ENCODE data around the gene SLC45A1. TPM values are rescaled to one million over a fixed set of nuclear protein-coding genes. Genes with fewer than 3 reads are reported as not detected.
A peak's percentile ranks its signal among the peaks of the same experiment; 100 is the strongest.

Gene SLC45A1
- total and polyA plus RNA-seq, 11 donors = 0.61 to 6.2 (median 1.6) TPM

GRCh38 chr1:8388732-8389562, 71.0 kb downstream of the SLC45A1 start:
- peak overlapping the region in 2 of 12 donors; percentile 1 to 46 for H3K27ac ChIP-seq
- peaks cover 0 to 47% (median 19%) of the 10 kb centered on the region in 9 donors for H3K36me3 ChIP-seq
- DNase-seq (no peak), ATAC-seq (no peak)
- no peaks in the 10 kb centered on the region for H3K27me3 ChIP-seq
- peaks cover 0 to 90% (median 64%) of the 10 kb centered on the region in 12 donors for H3K4me1 ChIP-seq
- no peak for TF ChIP-seq POLR2A (IDR thresholded peaks at IDR 0.05)
- WGBS, 4 donors = 83 to 87% (median 87%) methylated on average over 12 of the region's 12 CpGs
- no peaks in the 10 kb centered on the region for H3K9me3 ChIP-seq
- intact Hi-C loops (cut with DNase I) = no loop called here
- no peak overlapping the region for H3K4me3 ChIP-seq

- intact Hi-C loops (cut with DNase I) = no loop called here
- Histone ChIP-seq H3K9me3 (no peaks in the 10 kb centered on the region), H3K36me3 (peaks cover 0 to 47% (median 18%) of the 10 kb centered on the region in 9 donors), H3K27me3 (no peaks in the 10 kb centered on the region), H3K4me3 (no peak overlapping the region), H3K4me1 (peaks cover 0 to 90% (median 58%) of the 10 kb centered on the region in 12 donors), H3K27ac (peak overlapping the region in 1 of 12 donors; percentile 14)
- 69 to 74% (median 74%) methylated on average over 7 of the region's 7 CpGs for WGBS, 4 donors
- peak in 2 of 4 donors; percentile 15 to 37 for ATAC-seq
- TF ChIP-seq POLR2A (IDR thresholded peaks at IDR 0.05) = no peak
- TF ChIP-seq, protein P1, sequence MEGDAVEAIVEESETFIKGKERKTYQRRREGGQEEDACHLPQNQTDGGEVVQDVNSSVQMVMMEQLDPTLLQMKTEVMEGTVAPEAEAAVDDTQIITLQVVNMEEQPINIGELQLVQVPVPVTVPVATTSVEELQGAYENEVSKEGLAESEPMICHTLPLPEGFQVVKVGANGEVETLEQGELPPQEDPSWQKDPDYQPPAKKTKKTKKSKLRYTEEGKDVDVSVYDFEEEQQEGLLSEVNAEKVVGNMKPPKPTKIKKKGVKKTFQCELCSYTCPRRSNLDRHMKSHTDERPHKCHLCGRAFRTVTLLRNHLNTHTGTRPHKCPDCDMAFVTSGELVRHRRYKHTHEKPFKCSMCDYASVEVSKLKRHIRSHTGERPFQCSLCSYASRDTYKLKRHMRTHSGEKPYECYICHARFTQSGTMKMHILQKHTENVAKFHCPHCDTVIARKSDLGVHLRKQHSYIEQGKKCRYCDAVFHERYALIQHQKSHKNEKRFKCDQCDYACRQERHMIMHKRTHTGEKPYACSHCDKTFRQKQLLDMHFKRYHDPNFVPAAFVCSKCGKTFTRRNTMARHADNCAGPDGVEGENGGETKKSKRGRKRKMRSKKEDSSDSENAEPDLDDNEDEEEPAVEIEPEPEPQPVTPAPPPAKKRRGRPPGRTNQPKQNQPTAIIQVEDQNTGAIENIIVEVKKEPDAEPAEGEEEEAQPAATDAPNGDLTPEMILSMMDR (IDR thresholded peaks at IDR 0.05) = no peak
- DNase-seq = no peak
Observed at GRCh38 chr1:8389958-8390535, 72.1 kb downstream of the SLC45A1 start.

- Histone ChIP-seq H3K36me3 (peaks cover 0 to 47% (median 18%) of the 10 kb centered on the region in 9 donors), H3K27ac (peak overlapping the region in 3 of 12 donors; percentile 33 to 48 (median 41)), H3K4me1 (peaks cover 0 to 90% (median 57%) of the 10 kb centered on the region in 12 donors), H3K9me3 (no peaks in the 10 kb centered on the region), H3K4me3 (no peak overlapping the region), H3K27me3 (no peaks in the 10 kb centered on the region)
- ATAC-seq (no peak), DNase-seq (no peak)
- TF ChIP-seq, protein P1 (IDR thresholded peaks at IDR 0.05) = no peak
- no peak for TF ChIP-seq POLR2A (IDR thresholded peaks at IDR 0.05)
- intact Hi-C loops (cut with DNase I) = no loop called here
- 81 to 83% (median 82%) methylated on average over 4 of the region's 4 CpGs for WGBS, 4 donors
Observed at GRCh38 chr1:8390707-8391106, 72.8 kb downstream of the SLC45A1 start.

GRCh38 chr1:8392522-8392921, 74.6 kb downstream of the SLC45A1 start:
- Histone ChIP-seq H3K27ac (peak overlapping the region in 4 of 12 donors; percentile 19 to 41 (median 28)), H3K9me3 (no peaks in the 10 kb centered on the region), H3K4me1 (peaks cover 4 to 93% (median 64%) of the 10 kb centered on the region in 12 donors), H3K27me3 (no peaks in the 10 kb centered on the region), H3K36me3 (peaks cover 0 to 47% (median 18%) of the 10 kb centered on the region in 9 donors), H3K4me3 (no peak overlapping the region)
- ATAC-seq = no peak
- no peak for DNase-seq
- no peak for TF ChIP-seq POLR2A (IDR thresholded peaks at IDR 0.05)
- TF ChIP-seq, protein P1 (IDR thresholded peaks at IDR 0.05) = no peak
- intact Hi-C loops (cut with DNase I) = no loop called here
- WGBS, 4 donors = 56 to 68% (median 67%) methylated on average over 7 of the region's 7 CpGs

All from heart left ventricle (tissue), 16 donors.